Lower lobe of right lung (tissue), 2 donors: ENCODE measurements around the gene PLSCR2. TPM values are rescaled to one million over a fixed set of nuclear protein-coding genes. Genes with fewer than 3 reads are reported as not detected.
"Not testable (repeated sequence)": the region's sequence is repeated elsewhere in the genome, so short reads cannot be mapped to it uniquely, and the experiment has no call there.

Experiments used
- ATAC-seq, 2 donors: fragments of 200-7000 bp; cut with Tn5 transposase; one replicate each; pipeline ENCODE4 v1.9.1; 2020 to 2022; ENCODE audit warnings: mild to moderate bottlenecking in 2 of 2, moderate library complexity in 2 of 2
- DNase-seq: peaks from one replicate; pipeline ENCODE4 v3.0.0-alpha.2; 2020
- H3K27ac ChIP-seq: fragments of 200-600 bp; one replicate; pipeline ENCODE4 v1.8.0; 2022
- H3K27me3 ChIP-seq: fragments of 200-600 bp; one replicate; pipeline ENCODE4 v1.8.0; 2022; ENCODE audit warnings: low read depth
- H3K36me3 ChIP-seq: fragments of 200-600 bp; one replicate; pipeline ENCODE4 v1.8.0; 2022; ENCODE audit warnings: mild to moderate bottlenecking
- H3K4me1 ChIP-seq: fragments of 200-600 bp; one replicate; pipeline ENCODE4 v1.8.0; 2022
- H3K4me3 ChIP-seq: fragments of 200-600 bp; one replicate; pipeline ENCODE4 v1.8.0; 2022; ENCODE audit warnings: mild to moderate bottlenecking
- H3K9me3 ChIP-seq: fragments of 200-600 bp; one replicate; pipeline ENCODE4 v1.8.0; 2022
- intact Hi-C: fragments of 100-400 bp; cut with DNase I; formaldehyde crosslinking; loops from one replicate; pipeline ENCODE4 v1.11.0; 2022
- total RNA-seq: library from RNA; stranded (reverse); fragmentation: NEBNext Ultra II Directional; extraction: Animal tissue kit (Norgen Biotek cat#: 25700); gene quantifications from one replicate; pipeline ENCODE4 v1.2.1, GENCODE V29; 2021
- TF ChIP-seq, protein P1 (sequence below): fragments of 200-600 bp; IDR thresholded peaks from one replicate; pipeline ENCODE4 v1.8.0; 2022; ENCODE audit warnings: antibody characterized with exemption, mild to moderate bottlenecking
- donor health status: DM: no; HTN: yes; CAD: no; lungs with severe emphysema.

PLSCR2 gene
- total RNA-seq, 1 donor from 2014 or later: 0.86 TPM

DNA sequence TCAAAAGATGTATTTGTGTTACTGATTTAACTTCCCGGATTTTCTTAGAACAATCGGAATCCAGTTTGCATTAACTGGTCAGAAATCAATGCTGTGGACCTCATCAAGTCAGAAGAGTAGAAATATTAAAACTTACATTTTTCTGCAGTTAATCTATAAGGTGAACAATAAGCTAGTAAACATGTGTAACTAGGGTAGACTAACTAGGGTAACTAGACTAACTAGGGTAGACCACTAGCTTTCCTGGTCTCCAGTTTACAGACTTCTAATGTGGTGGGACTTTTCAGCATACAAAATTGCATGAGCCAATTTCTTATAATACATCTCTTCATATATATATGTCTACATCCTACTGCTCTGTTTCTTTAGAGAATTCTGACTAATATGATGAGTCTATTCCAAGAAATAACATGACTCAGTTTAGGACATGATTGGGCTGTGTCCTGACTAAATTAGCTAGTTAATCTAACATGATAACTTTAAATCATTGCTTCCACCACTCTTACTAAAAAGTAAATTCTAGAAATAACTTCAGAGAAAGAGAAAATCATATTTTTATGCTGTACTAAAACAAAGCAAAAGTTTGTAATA is 5.3 kb downstream of the PLSCR2 start:
- no peak overlapping the region for H3K27ac ChIP-seq
- DNase-seq: no peak
- H3K9me3 ChIP-seq: no peaks in the 10 kb centered on the region
- no peak overlapping the region for H3K4me3 ChIP-seq
- H3K4me1 ChIP-seq: no peaks in the 10 kb centered on the region
- TF ChIP-seq, protein P1, sequence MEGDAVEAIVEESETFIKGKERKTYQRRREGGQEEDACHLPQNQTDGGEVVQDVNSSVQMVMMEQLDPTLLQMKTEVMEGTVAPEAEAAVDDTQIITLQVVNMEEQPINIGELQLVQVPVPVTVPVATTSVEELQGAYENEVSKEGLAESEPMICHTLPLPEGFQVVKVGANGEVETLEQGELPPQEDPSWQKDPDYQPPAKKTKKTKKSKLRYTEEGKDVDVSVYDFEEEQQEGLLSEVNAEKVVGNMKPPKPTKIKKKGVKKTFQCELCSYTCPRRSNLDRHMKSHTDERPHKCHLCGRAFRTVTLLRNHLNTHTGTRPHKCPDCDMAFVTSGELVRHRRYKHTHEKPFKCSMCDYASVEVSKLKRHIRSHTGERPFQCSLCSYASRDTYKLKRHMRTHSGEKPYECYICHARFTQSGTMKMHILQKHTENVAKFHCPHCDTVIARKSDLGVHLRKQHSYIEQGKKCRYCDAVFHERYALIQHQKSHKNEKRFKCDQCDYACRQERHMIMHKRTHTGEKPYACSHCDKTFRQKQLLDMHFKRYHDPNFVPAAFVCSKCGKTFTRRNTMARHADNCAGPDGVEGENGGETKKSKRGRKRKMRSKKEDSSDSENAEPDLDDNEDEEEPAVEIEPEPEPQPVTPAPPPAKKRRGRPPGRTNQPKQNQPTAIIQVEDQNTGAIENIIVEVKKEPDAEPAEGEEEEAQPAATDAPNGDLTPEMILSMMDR: no peak
- no peak for ATAC-seq
- H3K36me3 ChIP-seq: no peaks in the 10 kb centered on the region
- intact Hi-C loops: no loop called here
- no peaks in the 10 kb centered on the region for H3K27me3 ChIP-seq

DNA sequence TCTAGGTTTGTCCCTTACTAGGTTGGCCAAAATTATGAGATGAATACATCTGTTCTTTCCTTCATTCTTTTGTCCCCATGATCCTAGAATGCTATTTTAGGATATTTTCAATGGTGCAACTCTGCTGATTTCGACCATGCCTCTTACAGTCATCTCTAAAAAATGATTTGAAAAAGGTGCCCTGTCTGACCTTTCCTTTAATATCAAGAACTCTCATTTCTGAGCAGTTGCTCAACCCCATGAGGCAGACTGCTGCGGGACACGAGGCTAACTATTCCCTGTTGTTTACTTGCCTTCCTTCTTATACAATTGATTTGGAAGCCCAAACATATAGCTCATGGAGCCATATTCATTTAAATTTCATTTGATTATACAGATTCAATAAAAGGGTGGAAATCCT is 14.6 kb downstream of the PLSCR2 start:
- TF ChIP-seq, protein P1: no peak
- Histone ChIP-seq H3K4me1 (no peaks in the 10 kb centered on the region), H3K9me3 (no peaks in the 10 kb centered on the region), H3K27ac (no peak overlapping the region), H3K4me3 (no peak overlapping the region), H3K27me3 (no peaks in the 10 kb centered on the region), H3K36me3 (no peaks in the 10 kb centered on the region)
- intact Hi-C loops: no loop called here
- no peak for ATAC-seq
- no peak for DNase-seq

DNA sequence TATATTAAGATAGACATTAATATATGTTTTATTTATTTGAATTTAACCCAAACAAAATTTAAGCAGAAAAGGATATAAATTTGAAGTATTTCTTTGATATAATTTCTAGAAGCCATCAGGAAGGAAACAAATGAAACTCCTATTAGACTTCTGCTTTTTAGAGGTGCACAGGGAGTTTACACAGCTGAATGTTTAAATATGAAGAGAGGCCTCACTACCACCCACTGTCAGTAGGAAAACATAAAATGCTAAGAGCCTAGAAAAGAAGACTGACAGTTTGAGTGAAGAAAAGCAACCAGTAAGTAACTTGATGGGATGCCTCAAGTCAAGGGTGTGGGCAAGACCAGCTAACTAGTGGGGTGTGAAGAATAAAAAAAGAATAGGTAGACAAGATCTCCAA is 19.7 kb downstream of the PLSCR2 start:
- intact Hi-C loops: no loop called here

DNA sequence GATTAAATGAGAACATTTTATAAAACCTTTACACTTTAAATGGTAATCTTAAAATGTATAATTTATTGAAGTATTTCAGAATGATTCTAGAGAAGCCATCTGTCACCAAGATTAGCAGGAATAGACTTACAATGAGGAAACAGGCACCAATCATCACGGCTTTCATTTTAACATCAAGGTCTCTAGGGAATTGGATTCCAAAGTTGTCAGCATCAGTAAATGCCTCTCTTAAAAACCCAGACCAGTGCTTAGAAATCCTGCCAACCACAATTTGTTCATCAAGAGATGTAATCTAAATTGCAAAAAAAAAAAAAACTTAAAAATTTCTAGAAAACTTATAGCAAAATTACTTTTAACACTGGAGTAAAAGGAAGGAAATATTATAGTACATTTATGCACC is 20.3 kb downstream of the PLSCR2 start:
- H3K4me3 ChIP-seq: no peak overlapping the region

More for the DNA sequence above, 19.7 kb downstream of the PLSCR2 start:
- H3K27me3 ChIP-seq: no peaks in the 10 kb centered on the region
- ATAC-seq (no peak), DNase-seq (no peak)
- no peak overlapping the region for H3K27ac ChIP-seq
- TF ChIP-seq, protein P1: no peak
- H3K4me3 ChIP-seq: no peak overlapping the region
- no peaks in the 10 kb centered on the region for H3K36me3 ChIP-seq
- H3K4me1 ChIP-seq: no peaks in the 10 kb centered on the region
- no peaks in the 10 kb centered on the region for H3K9me3 ChIP-seq

DNA sequence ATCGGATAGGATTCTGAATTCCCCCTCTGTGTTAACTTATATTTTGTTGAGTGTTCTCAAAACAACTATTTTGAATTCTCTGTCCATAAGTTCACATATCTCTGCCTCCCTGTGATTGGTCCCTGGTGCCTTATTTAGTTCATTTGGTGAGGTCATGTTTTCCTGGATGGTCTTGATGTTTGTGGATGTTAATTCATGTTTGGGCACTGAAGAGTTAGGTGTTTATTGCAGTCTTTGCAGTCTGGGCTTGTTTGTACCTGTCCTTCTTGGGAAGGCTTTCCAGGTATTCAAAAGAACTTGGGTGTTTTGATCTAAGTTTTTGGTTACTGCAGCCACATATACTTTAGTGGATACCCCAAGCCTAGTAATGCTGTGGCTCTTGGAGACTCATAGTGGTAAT is 23.3 kb downstream of the PLSCR2 start:
- no peaks in the 10 kb centered on the region for H3K4me1 ChIP-seq
- ATAC-seq (no peak), DNase-seq (no peak)
- intact Hi-C loops: no loop called here
- no peak overlapping the region for H3K27ac ChIP-seq
- H3K9me3 ChIP-seq: no peaks in the 10 kb centered on the region
- H3K27me3 ChIP-seq: no peaks in the 10 kb centered on the region
- H3K36me3 ChIP-seq: no peaks in the 10 kb centered on the region
- TF ChIP-seq, protein P1: no peak
- no peak overlapping the region for H3K4me3 ChIP-seq

More for the DNA sequence above, 20.3 kb downstream of the PLSCR2 start:
- Histone ChIP-seq H3K9me3 (no peaks in the 10 kb centered on the region), H3K27ac (no peak overlapping the region), H3K4me1 (no peaks in the 10 kb centered on the region), H3K27me3 (no peaks in the 10 kb centered on the region), H3K36me3 (no peaks in the 10 kb centered on the region)
- TF ChIP-seq, protein P1: no peak
- no peak for ATAC-seq
- DNase-seq: no peak
- intact Hi-C loops: no loop called here

DNA sequence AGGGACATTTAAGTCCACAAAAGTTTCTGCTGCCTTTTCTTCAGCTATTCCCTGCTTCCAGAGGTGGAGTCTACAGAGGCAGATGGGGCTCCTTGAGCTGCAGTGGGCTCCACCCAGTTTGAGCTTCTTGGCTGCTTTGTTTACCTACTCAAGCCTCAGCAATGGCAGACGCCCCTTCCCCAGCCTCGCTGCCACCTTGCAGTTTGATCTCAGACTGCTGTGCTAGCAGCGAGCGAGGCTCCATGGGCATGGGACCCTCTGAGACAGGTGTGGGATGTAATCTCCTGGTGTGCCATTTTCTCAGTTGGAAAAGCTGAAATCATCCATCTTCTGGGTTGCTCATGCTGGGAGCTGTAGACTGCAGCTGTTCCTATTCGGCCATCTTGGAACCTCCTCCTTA is 29.1 kb downstream of the PLSCR2 start:
- not testable (repeated sequence) for DNase-seq

More for the DNA sequence above, 29.1 kb downstream of the PLSCR2 start:
- H3K36me3 ChIP-seq, H3K4me3 ChIP-seq, H3K9me3 ChIP-seq, ATAC-seq, H3K27ac ChIP-seq, H3K27me3 ChIP-seq, intact Hi-C loops, H3K4me1 ChIP-seq: not testable (repeated sequence)
